ENCODE data around the gene PPARA.

GRCh38 chr22:46212195-46212594, 61.9 kb downstream of the PPARA start:
- TF ChIP-seq CTCF (IDR thresholded peaks at IDR 0.05) = no peak
- TF ChIP-seq EP300 (IDR thresholded peaks at IDR 0.05) = no peak
- no peak for TF ChIP-seq POLR2A (IDR thresholded peaks at IDR 0.05)
